Calu3 (cell line): ENCODE data around the gene FAM43B. TPM values are rescaled to one million over a fixed set of nuclear protein-coding genes. Genes with fewer than 3 reads are reported as not detected.

Source experiments
- BruUV-seq: library from RNA; stranded (reverse); fragments of 400-500 nt; replicated peaks from 2 replicates; lab custom pipeline; 2021; lab: Mats Ljungman, UMichigan
- CTCF ChIA-PET: fragments of 300-600 bp; sonication (Branson Sonifier 250); formaldehyde crosslinking; loops from one replicate; lab custom pipeline; 2022; ENCODE audit warnings: antibody characterized with exemption; lab: Charles Lee
- DNase-seq: peaks from one replicate; pipeline ENCODE4 v3.0.0; 2022
- H3K27ac Mint-ChIP-seq: one replicate; pipeline ENCODE4 v1.8.0; 2022; ENCODE audit warnings: mixed read lengths; ENCODE audit not compliant: unreplicated experiment
- H3K27me3 Mint-ChIP-seq: one replicate; pipeline ENCODE4 v1.8.0; 2022; ENCODE audit warnings: mixed read lengths; ENCODE audit not compliant: unreplicated experiment
- H3K36me3 Mint-ChIP-seq: one replicate; pipeline ENCODE4 v1.8.0; 2022; ENCODE audit warnings: mild to moderate bottlenecking, moderate library complexity, mixed read lengths; ENCODE audit not compliant: insufficient read depth, unreplicated experiment
- H3K4me1 Mint-ChIP-seq: one replicate; pipeline ENCODE4 v1.8.0; 2022; ENCODE audit warnings: mild to moderate bottlenecking, low read depth, mixed read lengths; ENCODE audit not compliant: unreplicated experiment
- H3K4me3 Mint-ChIP-seq: one replicate; pipeline ENCODE4 v1.8.0; 2022; ENCODE audit warnings: mild to moderate bottlenecking, low read depth, moderate library complexity, mixed read lengths; ENCODE audit not compliant: unreplicated experiment
- H3K9me3 Mint-ChIP-seq: one replicate; pipeline ENCODE4 v1.8.0; 2022; ENCODE audit warnings: low read depth, mixed read lengths; ENCODE audit not compliant: unreplicated experiment
- intact Hi-C: fragments of 100-400 bp; cut with micrococcal nuclease; formaldehyde crosslinking; loops from one replicate; pipeline ENCODE4 v1.10.0; 2022; ENCODE audit not compliant: unreplicated experiment
- total RNA-seq: library from RNA; stranded (reverse); gene quantifications from 2 replicates; pipeline ENCODE4 v1.2.3, GENCODE V29; 2022
- TF ChIP-seq, protein P1 (sequence below): fragments of 200-600 bp; IDR thresholded peaks from one replicate; pipeline ENCODE4 v1.8.0; 2022; ENCODE audit warnings: antibody characterized with exemption; ENCODE audit not compliant: unreplicated experiment

FAM43B gene
- total RNA-seq, 1 experiment from 2014 or later: not detected

DNA sequence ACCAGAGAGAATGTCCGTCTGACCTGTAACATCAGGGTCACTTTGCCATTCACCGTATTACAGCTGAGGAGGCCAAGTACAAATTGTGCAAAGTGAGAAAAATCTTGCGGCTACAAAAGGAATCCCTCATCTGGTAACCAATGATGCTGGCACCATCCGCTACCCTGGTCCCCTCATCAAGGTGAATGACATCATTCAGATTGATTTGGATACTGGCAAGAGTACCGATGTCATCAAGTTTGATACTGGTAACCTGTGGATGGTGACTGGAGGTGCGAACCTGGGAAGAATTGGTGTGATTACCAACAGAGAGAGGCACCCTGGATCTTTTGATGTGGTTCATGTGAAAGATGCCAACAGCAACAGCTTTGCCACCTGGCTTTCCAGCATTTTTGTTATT, 26.1 kb upstream of the FAM43B start:
- peaks cover 48% of the 10 kb centered on the region for H3K27me3 Mint-ChIP-seq
- H3K27ac Mint-ChIP-seq: no peak overlapping the region
- H3K9me3 Mint-ChIP-seq: no peaks in the 10 kb centered on the region
- peaks cover 10% of the 10 kb centered on the region for H3K36me3 Mint-ChIP-seq
- BruUV-seq: no TSS peak
- no peak overlapping the region for H3K4me3 Mint-ChIP-seq
- CTCF ChIA-PET: no interaction called here
- intact Hi-C loops: no loop called here
- TF ChIP-seq, protein P1, sequence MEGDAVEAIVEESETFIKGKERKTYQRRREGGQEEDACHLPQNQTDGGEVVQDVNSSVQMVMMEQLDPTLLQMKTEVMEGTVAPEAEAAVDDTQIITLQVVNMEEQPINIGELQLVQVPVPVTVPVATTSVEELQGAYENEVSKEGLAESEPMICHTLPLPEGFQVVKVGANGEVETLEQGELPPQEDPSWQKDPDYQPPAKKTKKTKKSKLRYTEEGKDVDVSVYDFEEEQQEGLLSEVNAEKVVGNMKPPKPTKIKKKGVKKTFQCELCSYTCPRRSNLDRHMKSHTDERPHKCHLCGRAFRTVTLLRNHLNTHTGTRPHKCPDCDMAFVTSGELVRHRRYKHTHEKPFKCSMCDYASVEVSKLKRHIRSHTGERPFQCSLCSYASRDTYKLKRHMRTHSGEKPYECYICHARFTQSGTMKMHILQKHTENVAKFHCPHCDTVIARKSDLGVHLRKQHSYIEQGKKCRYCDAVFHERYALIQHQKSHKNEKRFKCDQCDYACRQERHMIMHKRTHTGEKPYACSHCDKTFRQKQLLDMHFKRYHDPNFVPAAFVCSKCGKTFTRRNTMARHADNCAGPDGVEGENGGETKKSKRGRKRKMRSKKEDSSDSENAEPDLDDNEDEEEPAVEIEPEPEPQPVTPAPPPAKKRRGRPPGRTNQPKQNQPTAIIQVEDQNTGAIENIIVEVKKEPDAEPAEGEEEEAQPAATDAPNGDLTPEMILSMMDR: no peak
- DNase-seq: no peak
- no peaks in the 10 kb centered on the region for H3K4me1 Mint-ChIP-seq

DNA sequence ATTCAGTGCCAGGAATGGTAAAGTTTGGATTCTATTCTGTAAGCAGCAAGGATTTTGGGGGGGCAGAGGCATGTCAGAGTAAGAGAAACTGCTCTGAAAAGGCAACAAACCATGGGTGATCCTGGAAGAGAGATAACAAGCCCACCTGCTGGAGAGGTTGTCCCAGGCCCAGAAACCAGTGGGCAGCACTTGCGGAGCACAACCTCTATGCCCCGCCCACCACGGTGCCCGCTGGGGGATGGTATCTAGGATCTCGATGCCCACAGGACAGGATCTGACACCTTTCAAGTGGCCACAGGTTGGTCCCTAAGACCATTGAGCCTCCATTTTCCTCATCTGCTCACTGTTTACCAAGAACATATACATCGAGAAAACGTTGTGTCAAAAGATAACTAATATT, 24.2 kb upstream of the FAM43B start:
- peaks cover 4% of the 10 kb centered on the region for H3K36me3 Mint-ChIP-seq
- no peaks in the 10 kb centered on the region for H3K9me3 Mint-ChIP-seq
- no TSS peak for BruUV-seq
- DNase-seq: no peak
- TF ChIP-seq, protein P1: no peak
- H3K27me3 Mint-ChIP-seq: peaks cover 68% of the 10 kb centered on the region
- H3K4me1 Mint-ChIP-seq: peaks cover under 1% of the 10 kb centered on the region
- CTCF ChIA-PET: interaction anchor here (0.7 to 0.9 kb wide), 2 partner anchors 10 to 47 kb away, joined by 3 read pairs; no protein-coding TSS in a partner anchor
- no peak overlapping the region for H3K27ac Mint-ChIP-seq
- intact Hi-C loops: no loop called here
- no peak overlapping the region for H3K4me3 Mint-ChIP-seq

DNA sequence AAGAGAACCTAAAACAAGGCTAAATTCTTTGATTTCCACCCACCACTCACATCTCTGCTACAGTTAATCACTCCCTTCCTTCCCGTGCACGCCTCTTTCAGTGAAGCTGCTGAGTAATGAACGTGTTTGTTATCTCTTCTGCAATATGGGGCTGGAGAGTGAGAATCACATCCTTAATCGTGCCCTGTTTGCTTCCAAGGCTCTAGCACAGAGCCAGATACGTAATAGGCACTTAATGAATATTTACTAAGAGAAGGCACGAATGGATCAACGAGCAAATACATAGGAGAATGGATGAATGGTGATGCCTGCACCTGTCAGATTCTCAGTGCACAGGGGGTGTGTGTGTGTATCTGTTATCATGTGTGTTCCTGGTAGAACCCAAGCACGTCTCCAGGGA, 22.1 kb upstream of the FAM43B start:
- no peaks in the 10 kb centered on the region for H3K9me3 Mint-ChIP-seq
- intact Hi-C loops: no loop called here
- no peak for DNase-seq
- CTCF ChIA-PET: no interaction called here
- no TSS peak for BruUV-seq
- H3K4me3 Mint-ChIP-seq: no peak overlapping the region
- TF ChIP-seq, protein P1: no peak
- peaks cover 9% of the 10 kb centered on the region for H3K4me1 Mint-ChIP-seq
- peaks cover 88% of the 10 kb centered on the region for H3K27me3 Mint-ChIP-seq
- no peak overlapping the region for H3K27ac Mint-ChIP-seq
- peaks cover 4% of the 10 kb centered on the region for H3K36me3 Mint-ChIP-seq

DNA sequence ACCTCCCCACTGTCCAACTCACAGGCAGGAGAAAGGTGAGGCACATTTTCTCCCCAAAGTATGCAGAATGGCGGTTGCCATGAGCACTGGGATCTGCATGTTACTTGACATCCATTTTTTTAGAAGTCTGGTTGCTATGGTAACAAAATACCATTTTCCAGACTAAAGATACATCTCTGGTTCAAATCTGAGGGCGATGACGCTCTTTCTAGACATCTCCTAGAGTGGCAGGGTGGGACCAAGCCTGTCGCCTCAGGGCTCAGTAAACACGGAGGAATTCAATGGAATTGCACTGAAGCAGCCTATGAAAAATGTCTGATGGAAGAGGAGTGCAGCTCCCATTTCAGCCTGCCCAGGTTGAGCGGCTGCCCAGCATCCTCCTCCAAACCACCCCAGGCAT, 21.5 kb upstream of the FAM43B start:
- TF ChIP-seq, protein P1: no peak
- H3K4me3 Mint-ChIP-seq: no peak overlapping the region
- intact Hi-C loops: no loop called here
- H3K36me3 Mint-ChIP-seq: peaks cover 4% of the 10 kb centered on the region
- BruUV-seq: no TSS peak
- H3K27ac Mint-ChIP-seq: no peak overlapping the region
- H3K9me3 Mint-ChIP-seq: no peaks in the 10 kb centered on the region
- H3K27me3 Mint-ChIP-seq: peaks cover 94% of the 10 kb centered on the region
- no peak for DNase-seq
- CTCF ChIA-PET: no interaction called here
- peaks cover 9% of the 10 kb centered on the region for H3K4me1 Mint-ChIP-seq
